Measurements from ENCODE around the gene KNCN. TPM values are rescaled to one million over a fixed set of nuclear protein-coding genes. Genes with fewer than 3 reads are reported as not detected.

KNCN gene
- total RNA-seq, 1 experiment from 2014 or later, result not detected

DNA sequence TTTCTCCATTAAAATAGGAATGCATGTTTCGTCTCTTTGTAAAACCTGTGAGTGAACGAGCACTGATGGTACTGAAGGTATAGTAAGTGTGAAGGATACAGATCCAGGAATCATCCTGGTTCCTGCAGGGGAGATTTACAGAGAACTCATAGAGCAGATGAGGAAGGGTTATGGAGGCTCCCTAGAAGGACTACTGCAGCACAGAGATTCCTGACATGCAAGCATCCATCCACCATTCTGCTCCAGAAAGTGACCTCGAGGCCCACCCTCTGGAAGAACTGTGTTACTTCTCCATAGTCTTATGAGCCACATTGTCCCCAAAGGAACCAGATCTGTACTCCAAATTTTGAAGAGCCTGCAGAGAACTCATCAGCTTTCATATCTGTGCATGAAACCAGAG, 38.1 kb upstream of the KNCN start:
- Histone ChIP-seq H2AK5ac (ENCODE audit: insufficient read length, low read length) (no peak overlapping the region), H3K27ac (ENCODE audit: insufficient read length, low read depth, low read length) (no peak overlapping the region), H3K18ac (ENCODE audit: insufficient read length, low read depth, low read length) (no peak overlapping the region), H2BK20ac (ENCODE audit: low read depth, low read length, poor library complexity, severe bottlenecking) (no peak overlapping the region), H3K27me3 (ENCODE audit: insufficient read depth, low read length) (no peaks in the 10 kb centered on the region), H2BK120ac (ENCODE audit: low read depth, low read length, poor library complexity, severe bottlenecking) (no peak overlapping the region), H4K91ac (ENCODE audit: insufficient read length, low read depth, low read length) (no peak overlapping the region), H3K9ac (ENCODE audit: extremely low read depth, insufficient read length, low read length) (no peak overlapping the region), H2BK15ac (ENCODE audit: low read depth, low read length) (no peak overlapping the region), H4K20me1 (ENCODE audit: control insufficient read depth, insufficient read depth, insufficient read length) (no peaks in the 10 kb centered on the region), H3K56ac (ENCODE audit: insufficient read length, low read depth, low read length) (no peak overlapping the region), H3K4me2 (ENCODE audit: insufficient read depth, insufficient read length, low read length) (no peak overlapping the region), H3K9me3 (ENCODE audit: control insufficient read depth, low read depth, low read length) (no peaks in the 10 kb centered on the region), H4K5ac (ENCODE audit: insufficient read length, low read depth, low read length) (no peak overlapping the region), H3K14ac (ENCODE audit: insufficient read depth, low read length) (no peak overlapping the region), H3K23me2 (ENCODE audit: insufficient read length, low read depth, low read length, poor library complexity, severe bottlenecking) (no peaks in the 10 kb centered on the region), H4K8ac (replicated peaks; ENCODE audit: insufficient read length, low read depth, low read length) (no peak overlapping the region), H3T11ph (ENCODE audit: low read length) (no peak overlapping the region), H2BK5ac (ENCODE audit: insufficient read length, low read length) (no peak overlapping the region), H2AFZ (ENCODE audit: low read length) (no peak overlapping the region), H3K4ac (ENCODE audit: low read depth, low read length) (no peak overlapping the region), H2BK12ac (ENCODE audit: insufficient read length, low read depth, low read length) (no peak overlapping the region), H3K79me1 (ENCODE audit: insufficient read depth, low read depth, low read length, poor library complexity, severe bottlenecking) (no peaks in the 10 kb centered on the region), H3K79me2 (ENCODE audit: insufficient read depth, low read length) (no peaks in the 10 kb centered on the region), H3K23ac (ENCODE audit: insufficient read length, low read depth, low read length) (no peak overlapping the region), H3K4me1 (ENCODE audit: insufficient read depth, low read length) (no peaks in the 10 kb centered on the region)
- peaks cover 0 to 6% of the 10 kb centered on the region in 2 experiments; a peak in 2 of 4 replicates for H3K4me1 Mint-ChIP-seq
- H3K36me3 Mint-ChIP-seq (ENCODE audit: insufficient read depth in 1 of 3, low read depth in 3 of 3), result peaks cover 0 to 40% (median 0%) of the 10 kb centered on the region in 3 experiments; a peak in 5 of 7 replicates
- no peak overlapping the region for H3K27ac Mint-ChIP-seq
- no peak for TF ChIP-seq CTCF (conservative IDR thresholded peaks at IDR 0.05)
- H3K4me3 Mint-ChIP-seq, result no peak overlapping the region
- no CpG with 5 or more reads among the region's 3 CpGs for WGBS (ENCODE audit: extremely low coverage, insufficient read length, low lambda C conversion rate)
- no peaks in the 10 kb centered on the region for H3K9me3 Mint-ChIP-seq
- DNase-seq, result no peak
- no peaks in the 10 kb centered on the region for H3K27me3 Mint-ChIP-seq (ENCODE audit: low read depth)
